DOHH2 (cell line): ENCODE data around the gene FNBP1L.

ENCODE experiments used
- H3F3A ChIP-seq: fragments of 200-600 bp; sonication (generic), shearing (Covaris generic); 2 replicates; pipeline ENCODE4 v1.6.0; 2016; ENCODE audit warnings: antibody characterized with exemption, mild to moderate bottlenecking; ENCODE audit not compliant: control insufficient read depth, insufficient read depth
- H3K27ac ChIP-seq: fragments of 200-600 bp; sonication (generic); 2 replicates; pipeline ENCODE4 v1.5.1; 2014; ENCODE audit warnings: low read depth, mild to moderate bottlenecking, low read length, moderate library complexity
- H3K27me3 ChIP-seq: fragments of 200-600 bp; sonication (generic); 2 replicates; pipeline ENCODE4 v1.6.1; 2014; ENCODE audit warnings: mild to moderate bottlenecking, low read length, mixed read lengths; ENCODE audit not compliant: control insufficient read depth
- H3K36me3 ChIP-seq: fragments of 200-600 bp; sonication (generic); 2 replicates; pipeline ENCODE4 v1.6.1; 2014; ENCODE audit warnings: mild to moderate bottlenecking, low read length, moderate library complexity, mixed read lengths; ENCODE audit not compliant: control insufficient read depth
- H3K4me1 ChIP-seq: fragments of 200-600 bp; sonication (generic); 2 replicates; pipeline ENCODE4 v1.6.1; 2014; ENCODE audit warnings: mild to moderate bottlenecking, low read length, mixed read lengths; ENCODE audit not compliant: control insufficient read depth
- H3K4me2 ChIP-seq: fragments of 200-600 bp; sonication (generic); 2 replicates; pipeline ENCODE4 v1.6.0; 2014; ENCODE audit warnings: mild to moderate bottlenecking, low read length, moderate library complexity
- H3K4me3 ChIP-seq: fragments of 200-600 bp; sonication (generic); 2 replicates; pipeline ENCODE4 v1.5.1; 2014; ENCODE audit warnings: mild to moderate bottlenecking, low read length, mixed read lengths
- H3K79me2 ChIP-seq: fragments of 200-600 bp; sonication (generic); 2 replicates; pipeline ENCODE4 v1.6.1; 2014; ENCODE audit warnings: mild to moderate bottlenecking, low read length, mixed read lengths; ENCODE audit not compliant: control insufficient read depth
- H3K9me2 ChIP-seq: fragments of 200-600 bp; sonication (generic); replicated peaks from 2 replicates; pipeline ENCODE4 v1.6.1; 2014; ENCODE audit warnings: mild to moderate bottlenecking, low read length, mixed read lengths; ENCODE audit not compliant: control insufficient read depth
- H3K9me3 ChIP-seq: fragments of 200-600 bp; sonication (generic); 2 replicates; pipeline ENCODE4 v1.6.1; 2014; ENCODE audit warnings: antibody characterized with exemption, low read length, mixed read lengths; ENCODE audit not compliant: control insufficient read depth, insufficient read depth
- H4K20me1 ChIP-seq: fragments of 200-600 bp; sonication (generic); 2 replicates; pipeline ENCODE4 v1.6.0; 2014; ENCODE audit warnings: low read depth, mild to moderate bottlenecking, antibody characterized with exemption, low read length, moderate library complexity; ENCODE audit not compliant: control insufficient read depth, insufficient read depth
- CTCF ChIP-seq: fragments of 200-600 bp; sonication (generic); IDR thresholded peaks from one replicate; pipeline ENCODE4 v1.5.1; 2014; ENCODE audit warnings: antibody characterized with exemption, mild to moderate bottlenecking, low read depth, low read length; ENCODE audit not compliant: poor library complexity, severe bottlenecking
- EZH2phosphoT487 ChIP-seq: fragments of 200-600 bp; sonication (generic); IDR thresholded peaks from 2 replicates; pipeline ENCODE4 v1.6.1; 2017; ENCODE audit warnings: borderline replicate concordance, mild to moderate bottlenecking, antibody characterized with exemption, low read length, moderate library complexity, mixed read lengths

The FNBP1L gene

GRCh38 chr1:93503816-93504215, 55.9 kb downstream of the FNBP1L start:
- no peak overlapping the region for H3K4me2 ChIP-seq
- no peaks in the 10 kb centered on the region for H3K79me2 ChIP-seq
- no peak overlapping the region for H3K27ac ChIP-seq
- no peaks in the 10 kb centered on the region for H3K9me3 ChIP-seq
- no peaks in the 10 kb centered on the region for H3K9me2 ChIP-seq
- no peak overlapping the region for H3K4me3 ChIP-seq
- H3K36me3 ChIP-seq: no peaks in the 10 kb centered on the region
- H4K20me1 ChIP-seq: no peaks in the 10 kb centered on the region
- TF ChIP-seq EZH2phosphoT487 (no peak), CTCF (no peak)
- no peaks in the 10 kb centered on the region for H3K4me1 ChIP-seq
- H3F3A ChIP-seq: no peaks in the 10 kb centered on the region
- peaks cover 4% of the 10 kb centered on the region; the same call in 1 of the 2 replicates for H3K27me3 ChIP-seq

GRCh38 chr1:93504247-93505033, 56.5 kb downstream of the FNBP1L start:
- TF ChIP-seq CTCF: no peak
- TF ChIP-seq EZH2phosphoT487: no peak
- Histone ChIP-seq H3K4me2 (no peak overlapping the region), H3K9me3 (no peaks in the 10 kb centered on the region), H3K79me2 (no peaks in the 10 kb centered on the region), H4K20me1 (no peaks in the 10 kb centered on the region), H3F3A (no peaks in the 10 kb centered on the region), H3K4me1 (no peaks in the 10 kb centered on the region), H3K27ac (no peak overlapping the region), H3K27me3 (peaks cover 4% of the 10 kb centered on the region; the same call in 1 of the 2 replicates), H3K36me3 (no peaks in the 10 kb centered on the region), H3K4me3 (no peak overlapping the region), H3K9me2 (no peaks in the 10 kb centered on the region)

GRCh38 chr1:93506126-93506525, 58.2 kb downstream of the FNBP1L start:
- Histone ChIP-seq H3F3A (no peaks in the 10 kb centered on the region), H3K79me2 (no peaks in the 10 kb centered on the region), H3K9me3 (no peaks in the 10 kb centered on the region), H3K4me3 (no peak overlapping the region), H3K27me3 (peaks cover 4% of the 10 kb centered on the region; the same call in 1 of the 2 replicates), H4K20me1 (no peaks in the 10 kb centered on the region), H3K4me2 (no peak overlapping the region), H3K4me1 (no peaks in the 10 kb centered on the region), H3K9me2 (no peaks in the 10 kb centered on the region), H3K27ac (no peak overlapping the region), H3K36me3 (no peaks in the 10 kb centered on the region)
- TF ChIP-seq EZH2phosphoT487 (no peak), CTCF (no peak)
